Nephron progenitor cell (in vitro differentiated cells): ENCODE results near the gene RNF175.

Experiments
- DNase-seq: peaks from one replicate; pipeline ENCODE4 v3.0.0; 2021
- H3K27ac Mint-ChIP-seq: 2 replicates; pipeline ENCODE4 v1.8.0; 2021; ENCODE audit warnings: mild to moderate bottlenecking, moderate library complexity, mixed read lengths
- H3K27me3 Mint-ChIP-seq: 2 replicates; pipeline ENCODE4 v1.8.0; 2021; ENCODE audit warnings: mild to moderate bottlenecking, low read depth, mixed read lengths; ENCODE audit not compliant: poor library complexity
- H3K36me3 Mint-ChIP-seq: 2 replicates; pipeline ENCODE4 v1.8.0; 2021; ENCODE audit warnings: low read depth, mixed read lengths
- H3K4me1 Mint-ChIP-seq: 2 replicates; pipeline ENCODE4 v1.8.0; 2021; ENCODE audit warnings: mixed read lengths
- H3K4me3 Mint-ChIP-seq: 2 replicates; pipeline ENCODE4 v1.8.0; 2021; ENCODE audit warnings: mild to moderate bottlenecking, moderate library complexity, mixed read lengths
- H3K9me3 Mint-ChIP-seq: 2 replicates; pipeline ENCODE4 v1.8.0; 2021; ENCODE audit warnings: mild to moderate bottlenecking, moderate library complexity, mixed read lengths
- CTCF ChIP-seq: fragments of 200-600 bp; sonication (generic); IDR thresholded peaks from 2 replicates; pipeline ENCODE4 v1.5.0; 2021; ENCODE audit warnings: antibody characterized with exemption

The RNF175 gene

GRCh38 chr4:153759407-153760316 is at the start of gene RNF175:
Gene RNF175, minus strand, starts transcription at chr4:153760024. Its CDS starts 162 bp downstream, at chr4:153759862.
- H3K27ac Mint-ChIP-seq = no peak within 1 kb of the TSS
- H3K4me1 Mint-ChIP-seq = peaks cover 44% of the 10 kb centered on the region
- peak; percentile 74 for DNase-seq
- H3K9me3 Mint-ChIP-seq = peaks cover 3% of the 10 kb centered on the region
- TF ChIP-seq CTCF = no peak
- H3K27me3 Mint-ChIP-seq = peaks cover 27% of the 10 kb centered on the region
- peak within 1 kb of the TSS; percentile 79 for H3K4me3 Mint-ChIP-seq
- H3K36me3 Mint-ChIP-seq = peaks cover 20% of the 10 kb centered on the region

- TF ChIP-seq CTCF = no peak
- H3K27ac Mint-ChIP-seq = no peak overlapping the region
- H3K36me3 Mint-ChIP-seq = no peaks in the 10 kb centered on the region
- no peaks in the 10 kb centered on the region for H3K9me3 Mint-ChIP-seq
- H3K27me3 Mint-ChIP-seq = peaks cover 6% of the 10 kb centered on the region
- H3K4me3 Mint-ChIP-seq = no peak overlapping the region
- no peak for DNase-seq
- H3K4me1 Mint-ChIP-seq = peaks cover 5% of the 10 kb centered on the region
Measured at GRCh38 chr4:153809307-153809706, 49.5 kb upstream of the RNF175 start.

GRCh38 chr4:153808175-153808574 is 48.4 kb upstream of the RNF175 start:
- Mint-ChIP-seq H3K27me3 (no peaks in the 10 kb centered on the region), H3K36me3 (no peaks in the 10 kb centered on the region), H3K4me3 (no peak overlapping the region), H3K27ac (no peak overlapping the region), H3K9me3 (no peaks in the 10 kb centered on the region), H3K4me1 (peaks cover 5% of the 10 kb centered on the region)
- no peak for TF ChIP-seq CTCF
- DNase-seq = no peak

- peaks cover 5% of the 10 kb centered on the region for H3K4me1 Mint-ChIP-seq
- H3K36me3 Mint-ChIP-seq = no peaks in the 10 kb centered on the region
- no peak overlapping the region for H3K4me3 Mint-ChIP-seq
- TF ChIP-seq CTCF = no peak
- H3K27me3 Mint-ChIP-seq = peaks cover 4% of the 10 kb centered on the region
- H3K9me3 Mint-ChIP-seq = no peaks in the 10 kb centered on the region
- no peak for DNase-seq
- H3K27ac Mint-ChIP-seq = no peak overlapping the region
Measured at GRCh38 chr4:153806073-153806472, 46.2 kb upstream of the RNF175 start.

GRCh38 chr4:153804722-153805121 is 44.9 kb upstream of the RNF175 start:
- no peak for DNase-seq
- Mint-ChIP-seq H3K36me3 (no peaks in the 10 kb centered on the region), H3K27ac (no peak overlapping the region), H3K27me3 (peaks cover 4% of the 10 kb centered on the region), H3K4me1 (peaks cover 16% of the 10 kb centered on the region), H3K9me3 (no peaks in the 10 kb centered on the region), H3K4me3 (no peak overlapping the region)
- TF ChIP-seq CTCF = no peak

GRCh38 chr4:153799694-153800074 is 39.9 kb upstream of the RNF175 start:
- DNase-seq = no peak
- H3K9me3 Mint-ChIP-seq = no peaks in the 10 kb centered on the region
- peaks cover 12% of the 10 kb centered on the region for H3K27me3 Mint-ChIP-seq
- TF ChIP-seq CTCF = no peak
- H3K4me3 Mint-ChIP-seq = no peak overlapping the region
- H3K4me1 Mint-ChIP-seq = peaks cover 52% of the 10 kb centered on the region
- H3K36me3 Mint-ChIP-seq = no peaks in the 10 kb centered on the region
- peak overlapping the region; percentile 89 for H3K27ac Mint-ChIP-seq
